Testis (tissue), 3 donors: ENCODE measurements around the gene C20orf96. TPM values are rescaled to one million over a fixed set of nuclear protein-coding genes. Genes with fewer than 3 reads are reported as not detected.

Experiments
- DNase-seq: peaks from one replicate; pipeline ENCODE4 v3.0.0-alpha.2; 2019
- H3K27ac ChIP-seq, 2 donors: fragments of 200-600 bp; sonication (generic); one replicate each; pipeline ENCODE4 v1.5.1; 2019
- H3K27me3 ChIP-seq: fragments of 200-600 bp; sonication (generic); one replicate; pipeline ENCODE4 v1.5.1; 2019
- H3K36me3 ChIP-seq: fragments of 200-600 bp; sonication (generic); one replicate; pipeline ENCODE4 v1.5.1; 2017; ENCODE audit warnings: low read depth; ENCODE audit errors: missing control alignments
- H3K4me1 ChIP-seq: fragments of 200-600 bp; sonication (generic); one replicate; pipeline ENCODE4 v1.5.1; 2019
- H3K4me3 ChIP-seq, 2 donors: fragments of 200-600 bp; sonication (generic); one replicate each; pipeline ENCODE4 v1.5.1; 2017 to 2019
- H3K9me3 ChIP-seq: fragments of 200-600 bp; sonication (generic); one replicate; pipeline ENCODE4 v1.5.1; 2017
- POLR2A ChIP-seq: fragments of 450-650 bp; IDR thresholded peaks from one replicate; pipeline ENCODE4 v1.6.1; 2017; ENCODE audit warnings: antibody characterized with exemption, mild to moderate bottlenecking, moderate library complexity
- WGBS, 2 donors: methylation state at CpG; one replicate each; pipeline ENCODE4 v1.1.5; 2018; 5-methylcytosine and 5-hydroxymethylcytosine counted together
- intact Hi-C: fragments of 100-400 bp; cut with DNase I; formaldehyde crosslinking; loops from one replicate; pipeline ENCODE4 v1.15.1; 2023; ENCODE audit warnings: low total_unique reads
- polyA plus RNA-seq: library from polyadenylated mRNA; stranded (reverse); fragments of 350-450 nt; fragmentation: Illumina TruSeq; extraction: RNeasy Lipid Tissue Mini Kit (QIAGEN cat#74804); gene quantifications from one replicate; pipeline ENCODE4 v1.2.3, GENCODE V29; 2014; ENCODE audit warnings: low read depth, low replicate concordance; ENCODE audit not compliant: insufficient read depth
- total RNA-seq, 2 donors: library from RNA; depleted of rRNA; stranded (reverse); fragments of >200 nt; gene quantifications; one replicate each; pipeline ENCODE4 v1.2.3, GENCODE V29; 2016
- TF ChIP-seq, protein P1 (sequence below), 3 experiments: fragments of 450-650 bp in 2 of 3; fragments of 200-600 bp in 1 of 3; sonication (generic) in 1 of 3; IDR thresholded peaks; one replicate each; pipeline ENCODE4 v1.5.1; 2016 to 2019; ENCODE audit warnings: antibody characterized with exemption in 3 of 3, mild to moderate bottlenecking in 2 of 3, moderate library complexity in 1 of 3

Gene C20orf96
- total and polyA plus RNA-seq, 3 donors from 2014 or later = 16.7 to 46.3 (median 32.0) TPM

GRCh38 chr20:305745-306144, 15.2 kb upstream of the C20orf96 start:
- intact Hi-C loops = no loop called here
- no peak for DNase-seq

GRCh38 chr20:301886-302848, 11.6 kb upstream of the C20orf96 start:
- H3K4me1 ChIP-seq = peaks cover 33% of the 10 kb centered on the region
- intact Hi-C loops = no loop called here
- no peak for TF ChIP-seq POLR2A
- TF ChIP-seq, protein P1, sequence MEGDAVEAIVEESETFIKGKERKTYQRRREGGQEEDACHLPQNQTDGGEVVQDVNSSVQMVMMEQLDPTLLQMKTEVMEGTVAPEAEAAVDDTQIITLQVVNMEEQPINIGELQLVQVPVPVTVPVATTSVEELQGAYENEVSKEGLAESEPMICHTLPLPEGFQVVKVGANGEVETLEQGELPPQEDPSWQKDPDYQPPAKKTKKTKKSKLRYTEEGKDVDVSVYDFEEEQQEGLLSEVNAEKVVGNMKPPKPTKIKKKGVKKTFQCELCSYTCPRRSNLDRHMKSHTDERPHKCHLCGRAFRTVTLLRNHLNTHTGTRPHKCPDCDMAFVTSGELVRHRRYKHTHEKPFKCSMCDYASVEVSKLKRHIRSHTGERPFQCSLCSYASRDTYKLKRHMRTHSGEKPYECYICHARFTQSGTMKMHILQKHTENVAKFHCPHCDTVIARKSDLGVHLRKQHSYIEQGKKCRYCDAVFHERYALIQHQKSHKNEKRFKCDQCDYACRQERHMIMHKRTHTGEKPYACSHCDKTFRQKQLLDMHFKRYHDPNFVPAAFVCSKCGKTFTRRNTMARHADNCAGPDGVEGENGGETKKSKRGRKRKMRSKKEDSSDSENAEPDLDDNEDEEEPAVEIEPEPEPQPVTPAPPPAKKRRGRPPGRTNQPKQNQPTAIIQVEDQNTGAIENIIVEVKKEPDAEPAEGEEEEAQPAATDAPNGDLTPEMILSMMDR (IDR thresholded peaks at IDR 0.05) = no peak
- H3K27ac ChIP-seq = peak overlapping the region; percentile 66 to 100
- H3K27me3 ChIP-seq = no peaks in the 10 kb centered on the region
- DNase-seq = no peak
- H3K4me3 ChIP-seq = no peak overlapping the region
- H3K9me3 ChIP-seq = no peaks in the 10 kb centered on the region
- H3K36me3 ChIP-seq = no peaks in the 10 kb centered on the region
- WGBS, 2 donors = 64 to 65% methylated on average over 13 of the region's 13 CpGs

More at GRCh38 chr20:305745-306144, 15.2 kb upstream of the C20orf96 start:
- Histone ChIP-seq H3K4me1 (peaks cover 17% of the 10 kb centered on the region), H3K4me3 (no peak overlapping the region), H3K9me3 (no peaks in the 10 kb centered on the region), H3K36me3 (no peaks in the 10 kb centered on the region), H3K27me3 (no peaks in the 10 kb centered on the region), H3K27ac (no peak overlapping the region)
- TF ChIP-seq, protein P1 (IDR thresholded peaks at IDR 0.05) = no peak
- no peak for TF ChIP-seq POLR2A
- WGBS, 2 donors = 69 to 80% methylated on average over 11 of the region's 11 CpGs

GRCh38 chr20:300345-300990, 9.9 kb upstream of the C20orf96 start:
- TF ChIP-seq, protein P1 (IDR thresholded peaks at IDR 0.05) = no peak
- TF ChIP-seq POLR2A = no peak
- H3K27me3 ChIP-seq = no peaks in the 10 kb centered on the region
- no peaks in the 10 kb centered on the region for H3K9me3 ChIP-seq
- DNase-seq = no peak
- peak overlapping the region; percentile 98 to 100 for H3K27ac ChIP-seq
- H3K4me1 ChIP-seq = peaks cover 33% of the 10 kb centered on the region
- H3K4me3 ChIP-seq = no peak overlapping the region
- WGBS, 2 donors = 21 to 31% methylated on average over 10 of the region's 10 CpGs
- H3K36me3 ChIP-seq = no peaks in the 10 kb centered on the region
- intact Hi-C loops = no loop called here

GRCh38 chr20:298776-299391, 8.3 kb upstream of the C20orf96 start:
- no peaks in the 10 kb centered on the region for H3K36me3 ChIP-seq
- H3K4me3 ChIP-seq = peak overlapping the region; percentile 89 to 90
- DNase-seq = no peak
- no peaks in the 10 kb centered on the region for H3K9me3 ChIP-seq
- no peaks in the 10 kb centered on the region for H3K27me3 ChIP-seq
- H3K27ac ChIP-seq = peak overlapping the region; percentile 98 to 100
- intact Hi-C loops = no loop called here
- no peak for TF ChIP-seq POLR2A
- TF ChIP-seq, protein P1 (IDR thresholded peaks at IDR 0.05) = no peak
- WGBS, 2 donors = 2 to 3% methylated on average over 15 of the region's 15 CpGs
- peaks cover 33% of the 10 kb centered on the region for H3K4me1 ChIP-seq
